Duodenal mucosa (tissue), 2 donors: ENCODE results near the gene SACS.

Source experiments
- H3K27ac ChIP-seq: one replicate; pipeline ENCODE4 v1.7.0; 2013; ENCODE audit warnings: low read depth, low read length
- H3K27me3 ChIP-seq, 2 donors: one replicate each; pipeline ENCODE4 v1.7.0; 2013; ENCODE audit warnings: low read length in 2 of 2, control low read depth in 1 of 2; ENCODE audit not compliant: insufficient read depth in 2 of 2, control insufficient read depth in 1 of 2
- H3K36me3 ChIP-seq, 2 donors: one replicate each; pipeline ENCODE4 v1.7.0; 2013; ENCODE audit warnings: low read length in 2 of 2, control low read depth in 1 of 2; ENCODE audit not compliant: insufficient read depth in 2 of 2, control insufficient read depth in 1 of 2
- H3K4me1 ChIP-seq, 2 donors: one replicate each; pipeline ENCODE4 v1.7.0; 2013; ENCODE audit warnings: low read length in 2 of 2, control low read depth in 1 of 2; ENCODE audit not compliant: insufficient read depth in 2 of 2, control insufficient read depth in 1 of 2
- H3K4me3 ChIP-seq, 2 donors: one replicate each; pipeline ENCODE4 v1.7.0; 2013; ENCODE audit warnings: low read length in 2 of 2, low read depth in 1 of 2
- H3K9ac ChIP-seq, 2 donors: one replicate each; pipeline ENCODE4 v1.7.0; 2013; ENCODE audit warnings: low read length in 2 of 2, low read depth in 1 of 2
- H3K9me3 ChIP-seq, 2 donors: one replicate each; pipeline ENCODE4 v1.7.0; 2013; ENCODE audit warnings: low read length in 2 of 2, control low read depth in 1 of 2; ENCODE audit not compliant: control insufficient read depth in 1 of 2

The SACS gene

DNA sequence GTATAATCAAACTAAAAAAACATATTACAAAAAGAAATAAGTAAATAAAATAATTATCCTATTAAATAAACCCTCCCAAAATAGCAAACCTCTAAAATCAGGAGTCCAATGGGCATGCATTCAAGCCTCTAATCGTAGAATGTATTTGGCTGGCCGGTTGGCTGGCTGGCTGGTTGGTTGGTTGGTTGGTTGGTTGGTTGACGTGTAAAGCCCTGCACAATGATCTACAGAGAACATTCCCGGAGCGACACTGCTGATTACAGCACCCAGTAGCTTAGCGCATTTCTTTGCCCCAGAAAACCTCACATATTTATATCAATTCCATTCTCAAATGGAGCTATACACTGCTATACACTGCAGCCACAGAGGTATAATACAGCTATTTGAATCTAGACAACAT, 65.6 kb downstream of the SACS start:
- H3K27ac ChIP-seq = no peak overlapping the region
- no peak overlapping the region for H3K4me3 ChIP-seq
- H3K4me1 ChIP-seq = peaks cover 0 to 5% of the 10 kb centered on the region in 2 donors
- H3K9ac ChIP-seq = no peak overlapping the region
- H3K36me3 ChIP-seq = peaks cover 5 to 19% of the 10 kb centered on the region in 2 donors
- H3K9me3 ChIP-seq = no peaks in the 10 kb centered on the region
- H3K27me3 ChIP-seq = no peaks in the 10 kb centered on the region

DNA sequence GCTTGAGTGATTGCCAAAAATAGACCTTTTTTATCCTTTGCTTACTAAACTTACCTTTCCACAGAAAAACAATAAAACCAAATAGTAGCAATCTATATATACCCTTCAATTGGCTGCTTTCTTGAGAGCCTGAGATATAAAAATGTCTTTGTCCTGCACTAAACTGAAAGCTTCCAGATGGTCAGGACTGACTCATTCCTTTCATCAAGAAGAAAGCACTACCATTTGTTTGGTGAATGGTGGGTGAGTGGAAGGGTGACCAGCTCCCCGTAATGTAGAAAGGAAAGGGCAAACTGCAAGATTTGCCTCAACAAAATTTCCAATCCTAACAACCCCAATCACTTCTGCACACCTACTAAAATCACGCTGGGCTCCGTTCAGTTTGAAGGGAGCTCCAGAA, 67.8 kb downstream of the SACS start:
- Histone ChIP-seq H3K36me3 (peaks cover 5 to 19% of the 10 kb centered on the region in 2 donors), H3K27me3 (no peaks in the 10 kb centered on the region), H3K9me3 (no peaks in the 10 kb centered on the region), H3K27ac (no peak overlapping the region), H3K4me3 (no peak overlapping the region), H3K4me1 (no peaks in the 10 kb centered on the region), H3K9ac (no peak overlapping the region)

DNA sequence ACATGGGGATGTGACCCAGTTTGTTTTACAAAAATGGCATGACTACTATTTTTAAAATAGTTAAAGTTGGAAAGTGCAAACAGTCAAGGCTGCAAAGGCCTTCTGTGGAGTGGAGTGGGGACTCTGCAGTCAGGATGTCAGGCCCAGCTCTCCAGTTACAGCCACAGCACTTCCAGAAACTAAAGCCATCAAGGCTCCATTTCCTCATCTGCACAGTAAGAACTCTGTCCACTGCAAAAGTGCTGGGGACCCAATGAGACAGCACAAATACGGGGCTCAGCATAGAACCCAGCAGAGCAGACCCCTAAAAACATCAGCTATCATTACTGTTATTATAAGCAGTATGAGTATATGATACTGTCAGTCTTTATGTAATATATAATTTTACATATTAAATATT, 73.6 kb downstream of the SACS start:
- Histone ChIP-seq H3K36me3 (peaks cover 5 to 18% of the 10 kb centered on the region in 2 donors), H3K9me3 (no peaks in the 10 kb centered on the region), H3K27me3 (no peaks in the 10 kb centered on the region), H3K4me1 (no peaks in the 10 kb centered on the region), H3K4me3 (no peak overlapping the region), H3K9ac (no peak overlapping the region), H3K27ac (no peak overlapping the region)

DNA sequence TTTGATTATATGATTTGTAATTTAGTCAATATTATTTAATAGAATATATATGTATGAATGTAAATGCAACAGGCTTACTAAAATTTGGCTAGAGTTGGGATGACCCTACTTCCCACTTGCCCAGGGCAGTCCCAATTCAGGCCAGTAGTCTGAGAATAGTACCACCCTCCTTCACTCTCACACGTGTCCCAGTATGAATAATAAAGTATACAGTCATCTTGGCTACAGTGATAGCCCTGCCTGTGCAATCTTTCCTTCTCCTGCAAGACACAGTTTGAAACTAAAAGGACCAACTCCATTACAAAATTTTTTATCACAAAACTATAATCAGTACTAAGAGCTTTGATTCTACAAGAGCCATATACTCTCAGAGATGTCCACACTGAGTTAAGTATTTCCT, 76.2 kb downstream of the SACS start:
- no peaks in the 10 kb centered on the region for H3K9me3 ChIP-seq
- H3K4me1 ChIP-seq = no peaks in the 10 kb centered on the region
- H3K4me3 ChIP-seq = no peak overlapping the region
- H3K27me3 ChIP-seq = no peaks in the 10 kb centered on the region
- H3K36me3 ChIP-seq = peaks cover 4 to 7% of the 10 kb centered on the region in 2 donors
- no peak overlapping the region for H3K27ac ChIP-seq
- no peak overlapping the region for H3K9ac ChIP-seq

DNA sequence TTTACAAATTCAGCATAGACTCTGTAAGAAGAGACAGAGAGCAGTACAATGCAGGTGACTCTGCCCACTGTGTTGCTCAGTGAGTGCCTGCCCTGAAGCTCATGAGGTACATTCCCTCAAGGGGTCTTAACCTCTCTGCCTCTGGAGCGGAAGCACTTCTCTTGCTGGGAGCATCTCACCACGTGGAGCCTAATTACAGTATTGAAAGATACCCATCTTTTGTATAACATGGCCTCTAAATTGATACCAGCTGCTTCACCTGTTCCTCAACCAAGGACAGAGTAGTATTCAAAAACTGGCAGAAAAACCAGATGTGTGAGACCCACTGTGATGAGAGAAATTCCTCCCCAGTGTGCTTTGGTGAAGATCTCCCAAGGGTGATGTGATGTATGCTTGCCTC, 77.1 kb downstream of the SACS start:
- Histone ChIP-seq H3K9me3 (no peaks in the 10 kb centered on the region), H3K27ac (no peak overlapping the region), H3K27me3 (no peaks in the 10 kb centered on the region), H3K4me1 (no peaks in the 10 kb centered on the region), H3K4me3 (no peak overlapping the region), H3K36me3 (peaks cover 4 to 7% of the 10 kb centered on the region in 2 donors), H3K9ac (no peak overlapping the region)

DNA sequence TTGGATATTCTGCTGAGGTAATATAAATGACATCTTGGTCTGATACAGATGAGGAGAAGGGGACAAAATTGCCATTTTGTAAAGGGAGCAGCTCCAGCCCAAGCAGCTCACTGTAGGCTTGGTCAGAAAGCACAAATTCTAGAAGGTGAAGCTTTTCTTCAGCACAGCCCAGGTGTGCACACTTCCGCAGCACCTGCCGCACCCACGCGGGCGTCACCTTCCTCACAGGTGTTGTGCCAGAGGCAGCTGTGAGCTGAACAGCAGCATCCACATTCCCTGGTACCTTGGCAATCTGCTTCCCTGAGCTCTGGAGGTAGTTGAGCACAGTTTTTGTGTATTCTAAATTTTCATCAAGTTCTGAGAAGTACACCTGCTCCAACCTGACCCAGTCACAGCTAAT, 79.0 kb downstream of the SACS start:
- Histone ChIP-seq H3K4me3 (no peak overlapping the region), H3K27ac (no peak overlapping the region), H3K4me1 (no peaks in the 10 kb centered on the region), H3K27me3 (no peaks in the 10 kb centered on the region), H3K36me3 (peaks cover 4 to 11% of the 10 kb centered on the region in 2 donors), H3K9me3 (no peaks in the 10 kb centered on the region), H3K9ac (no peak overlapping the region)

DNA sequence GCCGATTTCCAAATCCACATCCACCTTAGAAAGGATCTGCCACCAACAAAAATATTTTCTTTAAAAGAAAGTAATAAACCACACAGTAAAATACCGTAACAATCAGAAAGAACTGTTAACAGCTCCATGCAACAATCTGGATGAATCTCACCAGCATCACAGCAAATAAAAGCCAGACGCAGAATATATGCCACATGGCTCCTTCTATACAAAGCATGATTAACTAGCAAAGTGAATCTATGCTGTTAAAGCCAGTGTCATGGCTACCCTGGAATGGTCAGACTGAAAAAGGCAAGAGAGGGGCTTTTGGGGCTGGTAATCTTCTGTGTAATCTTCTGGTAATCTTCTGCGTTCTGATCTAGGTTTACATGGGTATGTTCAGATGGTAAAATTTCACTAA, 81.3 kb downstream of the SACS start:
- H3K27ac ChIP-seq = no peak overlapping the region
- no peaks in the 10 kb centered on the region for H3K27me3 ChIP-seq
- H3K9ac ChIP-seq = no peak overlapping the region
- no peak overlapping the region for H3K4me3 ChIP-seq
- peaks cover 4 to 13% of the 10 kb centered on the region in 2 donors for H3K36me3 ChIP-seq
- H3K9me3 ChIP-seq = no peaks in the 10 kb centered on the region
- H3K4me1 ChIP-seq = no peaks in the 10 kb centered on the region

DNA sequence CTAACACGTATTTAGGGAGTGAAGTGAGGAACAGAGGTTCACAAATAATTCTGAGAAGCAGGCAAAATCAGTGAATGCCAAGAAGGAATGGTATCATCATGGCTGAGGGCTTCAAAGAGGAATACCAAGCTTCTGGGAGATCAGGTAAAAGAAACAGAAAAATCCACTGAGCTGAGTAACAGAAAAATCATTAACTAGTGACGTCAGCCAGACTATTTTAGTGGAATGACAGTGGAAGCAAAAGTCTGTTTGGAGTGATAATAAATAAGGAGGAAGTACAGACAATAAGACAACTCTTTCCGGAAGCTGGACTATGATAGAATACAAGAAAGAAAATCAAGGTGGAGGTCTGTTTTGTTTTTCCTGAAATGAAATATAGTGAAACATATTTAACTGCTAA, 83.5 kb downstream of the SACS start:
- Histone ChIP-seq H3K9me3 (no peaks in the 10 kb centered on the region), H3K36me3 (peaks cover 4 to 6% of the 10 kb centered on the region in 2 donors), H3K4me1 (no peaks in the 10 kb centered on the region), H3K4me3 (no peak overlapping the region), H3K27ac (no peak overlapping the region), H3K9ac (no peak overlapping the region), H3K27me3 (no peaks in the 10 kb centered on the region)

DNA sequence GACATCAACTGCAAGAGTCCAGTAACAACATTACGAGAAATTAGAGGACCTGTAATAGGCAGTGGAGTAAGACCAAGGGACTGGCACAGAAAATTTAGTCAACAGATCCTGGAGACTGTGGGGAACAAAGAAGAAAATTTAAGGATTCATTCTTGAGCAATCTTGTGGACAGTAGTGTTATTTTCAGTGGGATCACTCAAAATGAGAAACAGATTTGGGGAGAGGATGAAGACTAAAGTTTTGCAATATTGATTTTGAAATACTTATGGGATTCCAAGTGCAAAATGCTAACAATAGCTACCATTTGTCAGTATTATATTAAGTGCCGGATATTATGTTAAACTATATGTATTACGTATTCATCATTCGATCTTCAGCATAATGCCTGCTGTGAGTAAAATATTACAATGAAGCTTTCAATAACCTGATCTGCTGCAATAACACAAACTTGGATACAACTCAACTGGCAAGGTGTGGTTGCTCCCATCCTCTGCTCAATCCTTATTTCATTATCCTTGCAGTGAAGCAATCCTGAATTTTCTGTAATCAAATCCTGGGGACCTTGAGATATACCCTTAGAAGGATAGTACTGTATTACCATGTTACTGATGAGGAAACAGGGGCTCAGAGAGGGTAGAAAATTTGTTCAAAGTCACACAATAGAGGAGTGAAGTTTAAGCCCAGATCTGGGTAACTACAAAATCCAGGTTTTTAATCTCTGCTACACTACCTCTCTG, 84.2 kb downstream of the SACS start:
- no peak overlapping the region for H3K9ac ChIP-seq
- no peak overlapping the region for H3K27ac ChIP-seq
- peaks cover 4 to 6% of the 10 kb centered on the region in 2 donors for H3K36me3 ChIP-seq
- H3K4me1 ChIP-seq = no peaks in the 10 kb centered on the region
- no peaks in the 10 kb centered on the region for H3K9me3 ChIP-seq
- no peak overlapping the region for H3K4me3 ChIP-seq
- H3K27me3 ChIP-seq = no peaks in the 10 kb centered on the region

DNA sequence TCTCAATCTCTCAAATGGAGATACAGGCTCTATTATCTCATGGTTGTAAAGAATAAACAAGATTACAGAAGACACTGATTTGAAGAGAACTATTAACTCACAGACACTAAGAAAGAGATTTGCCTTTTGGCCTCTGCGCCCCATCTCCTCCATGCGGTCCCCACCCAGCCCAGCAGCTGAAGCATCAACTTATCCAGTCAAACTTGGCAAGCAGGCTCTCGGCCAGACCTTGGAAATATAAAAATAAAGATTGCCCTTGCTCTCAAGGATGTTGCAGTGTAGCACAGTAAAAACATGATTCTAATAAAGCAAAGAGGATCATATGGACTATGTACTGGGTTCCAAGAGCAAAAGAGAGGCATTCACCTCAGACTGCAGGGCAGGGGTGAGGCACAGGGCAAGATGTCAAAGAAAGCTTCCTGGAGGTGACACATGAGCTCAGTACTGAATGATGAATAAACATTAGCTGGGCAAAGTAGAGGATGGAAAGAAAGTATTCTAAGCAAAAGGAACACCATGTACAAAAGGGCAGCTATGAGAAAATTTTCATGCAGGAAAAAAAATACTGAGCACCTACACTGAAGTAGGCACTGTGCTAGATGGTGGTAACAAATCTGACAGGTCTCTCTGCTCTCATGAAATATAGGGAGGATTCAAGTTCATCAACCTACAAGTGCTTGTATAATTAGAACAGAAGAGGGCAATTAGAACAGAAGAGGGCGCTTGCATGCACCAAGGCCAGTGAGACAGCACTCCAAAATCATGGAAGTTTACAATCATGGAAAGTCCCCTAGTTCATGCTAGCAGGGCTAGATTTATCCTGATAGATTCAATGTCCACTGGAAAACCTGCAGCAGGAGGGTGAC, 85.0 kb downstream of the SACS start:
- Histone ChIP-seq H3K27me3 (no peaks in the 10 kb centered on the region), H3K4me1 (no peaks in the 10 kb centered on the region), H3K9me3 (no peaks in the 10 kb centered on the region), H3K9ac (no peak overlapping the region), H3K27ac (no peak overlapping the region), H3K36me3 (peaks cover 4 to 6% of the 10 kb centered on the region in 2 donors), H3K4me3 (no peak overlapping the region)
